Bronchial epithelial cell (primary cell): Measurements from ENCODE around the gene DEFB119. TPM values are rescaled to one million over a fixed set of nuclear protein-coding genes. Genes with fewer than 3 reads are reported as not detected.

Source experiments
- DNase-seq: peaks from one replicate; pipeline ENCODE4 v3.0.0-alpha.2; 2010; ENCODE audit warnings: low read depth
- FAIRE-seq: peaks from 2 replicates; lab custom pipeline; 2011; peaks lifted over from hg19 to GRCh38; lab: Jason Lieb, UNC
- H3K27me3 ChIP-seq: 2 replicates; pipeline ENCODE4 v1.5.1; 2011; ENCODE audit warnings: low read length; ENCODE audit not compliant: control insufficient read depth, insufficient read depth
- H3K36me3 ChIP-seq: 2 replicates; pipeline ENCODE4 v1.5.1; 2011; ENCODE audit warnings: low read length; ENCODE audit not compliant: control insufficient read depth, insufficient read depth
- H3K4me3 ChIP-seq: 2 replicates; pipeline ENCODE4 v1.5.1; 2011; ENCODE audit warnings: mild to moderate bottlenecking, low read depth, low read length, control low read depth
- CTCF ChIP-seq: IDR thresholded peaks from 2 replicates; pipeline ENCODE4 v1.5.1; 2011; ENCODE audit warnings: mild to moderate bottlenecking, moderate library complexity, low read length, control low read depth, inconsistent platforms; ENCODE audit not compliant: insufficient read depth, severe bottlenecking
- total RNA-seq: library from RNA; depleted of rRNA; stranded (reverse); fragments of >200 nt; gene quantifications from 2 replicates; pipeline ENCODE4 v1.2.1, GENCODE V29; 2014

Gene DEFB119
- total RNA-seq, 1 donor from 2014 or later, result not detected

- TF ChIP-seq CTCF, result no peak
- H3K27me3 ChIP-seq, result no peaks in the 10 kb centered on the region
- FAIRE-seq (no peak), DNase-seq (no peak)
- H3K4me3 ChIP-seq, result no peak overlapping the region
- H3K36me3 ChIP-seq, result no peaks in the 10 kb centered on the region
Observed at GRCh38 chr20:31415653-31416052, 25.3 kb upstream of the DEFB119 start.

GRCh38 chr20:31414381-31414780 is 24.0 kb upstream of the DEFB119 start:
- FAIRE-seq (no peak), DNase-seq (no peak)
- Histone ChIP-seq H3K36me3 (no peaks in the 10 kb centered on the region), H3K27me3 (no peaks in the 10 kb centered on the region), H3K4me3 (no peak overlapping the region)
- no peak for TF ChIP-seq CTCF

GRCh38 chr20:31410011-31410410 is 19.6 kb upstream of the DEFB119 start:
- no peaks in the 10 kb centered on the region for H3K36me3 ChIP-seq
- no peak for TF ChIP-seq CTCF
- FAIRE-seq (no peak), DNase-seq (no peak)
- H3K27me3 ChIP-seq, result no peaks in the 10 kb centered on the region
- no peak overlapping the region for H3K4me3 ChIP-seq

- no peak for TF ChIP-seq CTCF
- DNase-seq, result no peak
- FAIRE-seq, result peak; percentile 68
- H3K4me3 ChIP-seq, result no peak within 1 kb of the TSS
- no peaks in the 10 kb centered on the region for H3K36me3 ChIP-seq
- no peaks in the 10 kb centered on the region for H3K27me3 ChIP-seq
Observed at GRCh38 chr20:31406115-31406514, 15.7 kb upstream of the DEFB119 start, which contains the start of gene DEFB121. DEFB121 (minus strand) TSS chr20:31406215; CDS start chr20:31406152, 63 bp downstream.

GRCh38 chr20:31403886-31404285 is 13.5 kb upstream of the DEFB119 start:
- no peaks in the 10 kb centered on the region for H3K27me3 ChIP-seq
- FAIRE-seq (no peak), DNase-seq (no peak)
- no peak for TF ChIP-seq CTCF
- no peak overlapping the region for H3K4me3 ChIP-seq
- no peaks in the 10 kb centered on the region for H3K36me3 ChIP-seq

- H3K27me3 ChIP-seq, result no peaks in the 10 kb centered on the region
- H3K36me3 ChIP-seq, result no peaks in the 10 kb centered on the region
- H3K4me3 ChIP-seq, result no peak overlapping the region
- DNase-seq (no peak), FAIRE-seq (no peak)
- TF ChIP-seq CTCF, result no peak
Observed at GRCh38 chr20:31394900-31395299, 4.5 kb upstream of the DEFB119 start.
